Hematopoietic multipotent progenitor cell treated with erythropoietin and hydrocortisone succinate and interleukin-3 and kit ligand, for 6 days (in vitro differentiated cells): ENCODE results near the gene RBMY1A1.
"Not testable (repeated sequence)": the region's sequence is repeated elsewhere in the genome, so short reads cannot be mapped to it uniquely, and the experiment has no call there.

Source experiments
- DNase-seq: peaks from one replicate; pipeline ENCODE4 v3.0.0-alpha.2; 2015

The RBMY1A1 gene

DNA sequence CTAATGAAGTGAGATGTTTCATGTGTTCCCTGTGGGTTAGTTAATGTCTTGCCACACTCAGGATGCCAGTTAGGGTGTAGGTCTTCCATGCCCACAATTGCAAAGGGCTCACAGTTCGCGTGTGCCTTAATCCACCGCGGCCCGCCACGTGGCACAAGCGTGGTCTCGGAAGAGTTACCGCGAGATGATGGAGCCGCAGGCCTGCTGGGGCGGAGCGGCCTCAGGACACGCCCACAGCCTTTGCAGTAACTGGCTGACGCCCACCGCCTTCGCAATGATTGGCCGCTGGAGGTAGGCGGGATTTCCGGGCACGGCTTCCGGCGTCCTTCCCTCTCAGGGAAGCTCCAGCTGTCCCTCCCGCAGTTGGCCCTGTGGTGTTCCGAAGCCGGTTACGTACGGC is at the start of gene RBMY1A1:
Gene RBMY1A1, plus strand, starts transcription at position 301 of the 400 bp plus-strand sequence. CDS start 2,013 bp downstream, outside the sequence.
- DNase-seq: not testable (repeated sequence)

DNA sequence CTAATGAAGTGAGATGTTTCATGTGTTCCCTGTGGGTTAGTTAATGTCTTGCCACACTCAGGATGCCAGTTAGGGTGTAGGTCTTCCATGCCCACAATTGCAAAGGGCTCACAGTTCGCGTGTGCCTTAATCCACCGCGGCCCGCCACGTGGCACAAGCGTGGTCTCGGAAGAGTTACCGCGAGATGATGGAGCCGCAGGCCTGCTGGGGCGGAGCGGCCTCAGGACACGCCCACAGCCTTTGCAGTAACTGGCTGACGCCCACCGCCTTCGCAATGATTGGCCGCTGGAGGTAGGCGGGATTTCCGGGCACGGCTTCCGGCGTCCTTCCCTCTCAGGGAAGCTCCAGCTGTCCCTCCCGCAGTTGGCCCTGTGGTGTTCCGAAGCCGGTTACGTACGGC is 23.6 kb upstream of the RBMY1A1 start, which contains the start of gene RBMY1B:
Gene RBMY1B, plus strand, starts transcription at position 301 of the 400 bp plus-strand sequence. CDS start 2,013 bp downstream, outside the sequence.
- not testable (repeated sequence) for DNase-seq

DNA sequence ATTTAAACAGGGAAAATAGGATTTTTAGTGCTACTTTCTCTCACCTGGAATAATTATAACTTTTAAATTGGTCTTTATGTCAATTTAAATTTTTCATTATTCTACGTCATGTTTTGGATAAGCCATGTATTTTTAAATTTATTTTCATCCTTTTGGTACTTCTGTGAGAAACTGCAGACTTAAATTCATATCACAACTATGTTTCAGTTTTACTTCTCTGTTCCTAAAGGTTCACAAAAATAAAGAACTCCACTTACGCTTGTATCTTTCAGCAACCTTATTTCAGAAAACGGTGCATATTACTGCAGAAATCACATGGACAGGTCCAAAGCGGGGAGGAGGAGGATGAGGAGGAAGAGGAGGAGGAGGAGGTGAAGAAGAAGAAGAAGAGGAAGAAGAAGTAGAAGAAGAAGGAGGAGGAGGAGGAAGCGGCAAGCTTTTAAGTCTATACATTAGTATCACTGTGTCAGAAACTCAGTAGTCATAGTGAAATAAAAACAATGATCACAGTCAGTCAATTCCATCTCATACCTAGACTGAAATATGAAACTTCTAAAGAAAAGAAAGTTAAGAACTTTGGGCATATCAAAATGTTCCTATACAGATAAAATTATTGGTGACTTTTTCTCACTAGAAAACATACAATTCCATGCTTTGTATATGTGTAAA is 24.8 kb downstream of the RBMY1A1 start:
- not testable (repeated sequence) for DNase-seq

DNA sequence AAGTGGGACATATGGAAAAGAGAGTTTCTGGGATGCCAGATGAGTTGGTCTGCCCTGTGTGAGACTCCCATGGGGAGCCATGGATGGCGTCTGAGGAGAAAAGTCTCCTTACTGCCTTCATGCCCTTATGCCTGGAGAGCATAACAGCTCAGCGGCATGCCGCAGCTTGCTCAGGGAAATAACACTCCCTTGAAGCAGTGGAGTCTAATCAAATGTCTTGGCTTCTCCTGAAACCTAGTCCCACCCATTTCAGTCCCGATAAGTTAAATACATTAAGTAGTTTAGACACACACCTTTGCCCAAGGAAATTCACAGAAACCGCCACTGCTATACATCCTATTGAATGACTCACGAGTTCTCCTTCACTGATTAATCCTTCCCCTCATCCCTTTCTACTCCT is 50.8 kb downstream of the RBMY1A1 start:
- no peak for DNase-seq

DNA sequence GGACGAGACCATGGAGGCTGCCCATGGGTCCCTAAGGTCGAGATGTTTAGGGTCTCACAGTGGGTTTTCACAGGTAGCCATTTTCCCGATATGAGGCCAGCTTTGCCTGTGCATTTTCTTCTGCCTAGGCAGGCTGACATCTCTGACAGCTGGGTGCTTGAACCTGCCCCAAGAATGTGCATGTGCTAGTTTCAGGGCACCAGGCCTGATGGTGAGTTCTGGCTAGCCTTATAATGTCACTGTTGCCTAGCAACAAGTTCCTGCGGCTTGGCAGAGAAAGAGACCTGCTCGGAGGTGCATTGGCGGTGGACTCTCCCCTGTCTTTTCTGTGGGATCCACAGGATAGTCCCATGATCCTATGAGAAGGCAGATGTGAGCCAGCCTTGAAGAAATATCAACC is 51.8 kb downstream of the RBMY1A1 start:
- not testable (repeated sequence) for DNase-seq

DNA sequence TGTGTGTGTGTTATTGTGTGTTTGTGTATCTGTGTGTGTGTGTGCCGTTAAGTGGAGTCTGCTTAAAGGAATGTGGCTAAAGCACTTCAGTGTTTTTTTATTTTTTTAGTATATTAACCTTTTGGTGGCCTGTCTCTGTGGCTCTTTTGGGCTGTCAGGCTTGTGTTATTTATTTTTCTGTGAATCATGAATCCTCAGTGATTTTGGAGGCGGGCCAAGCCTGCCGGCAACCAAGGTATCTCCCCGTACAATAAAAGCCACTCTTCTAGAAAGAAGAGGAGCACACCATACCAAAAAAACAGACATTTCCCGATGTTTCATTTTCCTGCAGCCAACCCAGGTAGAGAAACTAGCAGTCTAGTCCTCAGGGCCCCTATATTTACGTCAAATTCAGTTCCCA is 57.4 kb downstream of the RBMY1A1 start:
- DNase-seq: no peak

DNA sequence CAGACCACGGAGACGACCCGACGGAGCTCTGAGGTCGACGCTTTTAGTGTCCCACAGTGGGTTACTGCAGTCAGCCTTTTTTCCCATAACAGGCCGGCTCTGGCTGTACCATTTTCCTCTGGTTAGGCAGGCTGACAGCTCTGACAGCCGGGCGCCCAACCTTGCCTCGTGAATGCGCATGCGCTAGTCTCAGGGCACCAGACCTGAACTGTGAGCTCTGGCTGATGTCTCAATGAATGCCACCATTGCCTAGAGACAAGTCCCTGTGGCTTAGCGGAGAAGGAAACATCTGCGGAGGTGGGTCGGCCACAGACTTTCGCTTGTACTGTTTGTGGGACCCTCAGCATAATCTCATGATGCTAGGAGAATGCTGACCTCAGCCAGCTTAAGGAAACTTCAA is 61.6 kb downstream of the RBMY1A1 start:
- DNase-seq: not testable (repeated sequence)
